Activated CD4-positive, alpha-beta T cell treated with anti-CD3 and anti-CD28 coated beads for 36 hours (primary cell): ENCODE data around the gene TMEM182. TPM values are rescaled to one million over a fixed set of nuclear protein-coding genes. Genes with fewer than 3 reads are reported as not detected.

ENCODE experiments used
- ATAC-seq: fragments of 200-7000 bp; cut with Tn5 transposase; one replicate; pipeline ENCODE4 v1.10.0; 2021; ENCODE audit warnings: mild to moderate bottlenecking, moderate library complexity
- CTCF ChIA-PET: fragments of 350-600 bp; sonication (Branson Sonifier 250); formaldehyde crosslinking; loops from one replicate; lab custom pipeline; 2021; ENCODE audit warnings: antibody characterized with exemption; lab: Charles Lee
- POLR2A ChIA-PET: fragments of 350-600 bp; sonication (Branson Sonifier 250); formaldehyde crosslinking; loops from one replicate; lab custom pipeline; 2021; ENCODE audit warnings: antibody characterized with exemption, inconsistent platforms; lab: Charles Lee
- DNase-seq: peaks from one replicate; pipeline ENCODE4 v3.0.0-alpha.2; 2020
- H3K27ac Mint-ChIP-seq: one replicate; pipeline ENCODE4 v1.8.0; 2021; ENCODE audit warnings: mixed read lengths
- H3K27me3 Mint-ChIP-seq: one replicate; pipeline ENCODE4 v1.8.0; 2021; ENCODE audit warnings: mixed read lengths
- H3K36me3 Mint-ChIP-seq: one replicate; pipeline ENCODE4 v1.8.0; 2021; ENCODE audit warnings: low read depth, mixed read lengths
- H3K4me1 Mint-ChIP-seq: one replicate; pipeline ENCODE4 v1.8.0; 2021; ENCODE audit warnings: mixed read lengths
- H3K4me3 Mint-ChIP-seq: one replicate; pipeline ENCODE4 v1.8.0; 2021; ENCODE audit warnings: mild to moderate bottlenecking, moderate library complexity, mixed read lengths
- H3K9me3 Mint-ChIP-seq: one replicate; pipeline ENCODE4 v1.8.0; 2021; ENCODE audit warnings: low read depth, mixed read lengths
- intact Hi-C, 2 experiments: fragments of 100-400 bp; cut with DNase I in 1 of 2; cut with micrococcal nuclease in 1 of 2; formaldehyde crosslinking; loops; one replicate each; pipeline versions ENCODE4 v1.14.2 to v1.15.1; 2022 to 2024; cut with DNase I, micrococcal nuclease
- total RNA-seq, 2 experiments: library from RNA; stranded (reverse); gene quantifications; one replicate each; pipeline ENCODE4 v1.2.3, GENCODE V29; 2021

TMEM182 gene
- total RNA-seq, 2 experiments from 2014 or later = 6.1 to 7.4 TPM

DNA sequence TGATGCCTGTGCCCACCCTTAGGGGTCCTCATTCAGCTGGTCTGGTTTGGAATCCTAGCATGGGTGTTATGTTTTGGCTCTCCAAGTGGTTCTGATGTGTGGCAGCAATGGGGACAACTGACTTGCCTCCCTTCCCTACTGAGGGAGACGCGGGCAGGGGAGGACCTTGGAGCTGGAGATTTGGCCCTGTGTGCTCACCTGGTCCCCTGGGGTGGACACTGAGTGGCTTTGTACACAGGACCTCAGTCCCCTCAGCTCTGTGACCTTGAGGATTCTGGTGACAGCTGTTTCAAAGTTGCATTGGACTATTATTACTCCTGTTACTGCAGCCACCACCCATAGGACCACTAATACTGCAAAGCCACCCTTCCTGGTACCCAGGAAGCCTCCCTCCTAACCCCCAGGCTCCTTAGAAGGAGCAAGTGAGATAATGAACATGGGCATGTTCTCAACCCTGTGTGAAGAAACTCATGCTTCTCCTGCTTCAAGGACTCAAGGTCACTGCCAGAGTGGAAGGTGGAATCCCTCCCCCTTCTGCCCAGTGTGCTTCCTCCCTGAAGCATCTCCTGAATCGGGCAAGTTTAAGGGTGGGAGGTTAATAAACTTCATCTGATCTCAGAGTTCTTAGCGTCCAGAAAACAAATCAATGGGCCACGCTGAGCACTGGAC lies 26.5 kb downstream of the TMEM182 start:
- ChIA-PET POLR2A (no interaction called here), CTCF (no interaction called here)
- H3K27me3 Mint-ChIP-seq = no peaks in the 10 kb centered on the region
- intact Hi-C loops = no loop called here
- peaks cover 4% of the 10 kb centered on the region for H3K36me3 Mint-ChIP-seq
- DNase-seq = no peak
- no peak for ATAC-seq
- no peaks in the 10 kb centered on the region for H3K4me1 Mint-ChIP-seq
- H3K9me3 Mint-ChIP-seq = no peaks in the 10 kb centered on the region
- H3K4me3 Mint-ChIP-seq = no peak overlapping the region
- H3K27ac Mint-ChIP-seq = no peak overlapping the region

GRCh38 chr2:102788885-102789260 lies 27.0 kb downstream of the TMEM182 start:
- DNase-seq = no peak
- peaks cover 4% of the 10 kb centered on the region for H3K36me3 Mint-ChIP-seq
- ChIA-PET POLR2A (no interaction called here), CTCF (interaction anchor here (0.7 kb wide), 1 partner anchor 35 kb away, joined by 4 read pairs; no protein-coding TSS in a partner anchor)
- H3K4me1 Mint-ChIP-seq = no peaks in the 10 kb centered on the region
- no peak for ATAC-seq
- no peak overlapping the region for H3K4me3 Mint-ChIP-seq
- H3K9me3 Mint-ChIP-seq = no peaks in the 10 kb centered on the region
- no peak overlapping the region for H3K27ac Mint-ChIP-seq
- no peaks in the 10 kb centered on the region for H3K27me3 Mint-ChIP-seq
- intact Hi-C loops = no loop called here

- Mint-ChIP-seq H3K4me1 (no peaks in the 10 kb centered on the region), H3K27ac (no peak overlapping the region), H3K9me3 (no peaks in the 10 kb centered on the region), H3K27me3 (no peaks in the 10 kb centered on the region), H3K36me3 (peaks cover 4% of the 10 kb centered on the region), H3K4me3 (no peak overlapping the region)
- ChIA-PET POLR2A (no interaction called here), CTCF (interaction anchor here (0.7 kb wide), 1 partner anchor 35 kb away, joined by 4 read pairs; no protein-coding TSS in a partner anchor)
- DNase-seq (no peak), ATAC-seq (no peak)
- intact Hi-C loops = no loop called here
Measured at GRCh38 chr2:102789349-102790090, 27.7 kb downstream of the TMEM182 start.

GRCh38 chr2:102790091-102790455 lies 28.2 kb downstream of the TMEM182 start:
- ATAC-seq (no peak), DNase-seq (no peak)
- no peak overlapping the region for H3K27ac Mint-ChIP-seq
- intact Hi-C loops = no loop called here
- H3K4me1 Mint-ChIP-seq = no peaks in the 10 kb centered on the region
- no peaks in the 10 kb centered on the region for H3K27me3 Mint-ChIP-seq
- no peak overlapping the region for H3K4me3 Mint-ChIP-seq
- H3K9me3 Mint-ChIP-seq = no peaks in the 10 kb centered on the region
- ChIA-PET POLR2A (no interaction called here), CTCF (interaction anchor here (0.6 kb wide), 1 partner anchor 37 kb away, joined by 3 read pairs; no protein-coding TSS in a partner anchor)
- peaks cover 4% of the 10 kb centered on the region for H3K36me3 Mint-ChIP-seq

DNA sequence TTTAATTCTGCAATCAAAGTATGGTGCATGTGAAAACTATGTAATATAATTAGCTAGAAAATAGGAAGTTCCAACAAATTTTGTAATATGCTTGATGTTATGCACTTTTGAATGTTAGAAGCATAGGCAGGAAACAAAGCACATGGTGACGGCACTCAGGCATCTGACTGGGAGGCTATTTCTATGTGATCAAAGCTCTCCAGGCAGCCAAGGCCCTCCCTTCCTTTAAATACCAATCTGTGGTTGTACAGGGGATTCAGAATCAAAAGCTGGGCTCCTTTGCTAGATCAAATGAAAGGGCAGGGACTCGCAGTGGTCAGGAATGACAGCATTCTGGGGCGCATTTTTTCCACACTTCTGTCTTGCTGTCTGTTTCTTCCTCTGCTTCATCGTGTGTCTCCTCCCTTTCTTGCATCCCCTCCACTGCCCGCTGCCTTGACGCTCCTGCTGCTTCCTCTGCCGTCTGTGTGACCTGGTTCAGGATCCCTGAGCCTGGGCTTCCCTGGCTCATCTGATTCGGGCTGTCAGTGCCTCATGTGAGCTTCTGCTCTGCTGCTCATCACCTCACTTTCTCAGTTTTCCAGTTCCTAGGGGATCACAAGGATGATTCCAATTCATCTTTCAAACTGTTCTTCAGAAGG lies 30.9 kb downstream of the TMEM182 start:
- ChIA-PET CTCF (no interaction called here), POLR2A (no interaction called here)
- H3K4me3 Mint-ChIP-seq = no peak overlapping the region
- no peak for ATAC-seq
- H3K27ac Mint-ChIP-seq = no peak overlapping the region
- H3K36me3 Mint-ChIP-seq = peaks cover 14% of the 10 kb centered on the region
- no peak for DNase-seq
- H3K27me3 Mint-ChIP-seq = no peaks in the 10 kb centered on the region
- peaks cover 5% of the 10 kb centered on the region for H3K9me3 Mint-ChIP-seq
- intact Hi-C loops = no loop called here
- no peaks in the 10 kb centered on the region for H3K4me1 Mint-ChIP-seq

- Mint-ChIP-seq H3K4me3 (no peak overlapping the region), H3K27me3 (no peaks in the 10 kb centered on the region), H3K27ac (no peak overlapping the region), H3K36me3 (peaks cover 41% of the 10 kb centered on the region), H3K4me1 (no peaks in the 10 kb centered on the region), H3K9me3 (peaks cover 21% of the 10 kb centered on the region)
- POLR2A ChIA-PET = no interaction called here
- no peak for ATAC-seq
- CTCF ChIA-PET = interaction anchor here (0.7 to 1.9 kb wide), 2 partner anchors 10 to 1717 kb away, joined by 3 to 10 read pairs; no protein-coding TSS in a partner anchor
- intact Hi-C loops = no loop called here
- DNase-seq = no peak
Measured at GRCh38 chr2:102795641-102796040, 33.8 kb downstream of the TMEM182 start.

DNA sequence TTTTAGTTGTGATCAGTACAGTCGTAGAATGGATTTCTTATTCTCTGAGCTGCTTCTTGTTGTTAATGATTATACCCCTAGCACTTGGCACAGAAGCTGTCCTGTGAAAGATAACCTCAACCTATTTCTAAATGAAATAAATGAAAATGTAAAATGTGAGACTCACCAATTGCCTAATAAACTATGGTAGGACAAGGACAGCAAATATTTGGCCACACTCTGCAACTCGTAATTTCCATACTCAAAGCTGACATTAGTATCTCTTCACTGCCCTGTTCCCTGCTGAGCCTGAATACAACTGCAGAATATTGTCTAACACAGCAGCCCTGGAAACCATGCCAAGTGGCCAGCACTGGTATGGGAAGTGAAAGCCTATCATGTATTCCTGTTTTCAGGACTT lies 34.5 kb downstream of the TMEM182 start:
- ATAC-seq (no peak), DNase-seq (no peak)
- POLR2A ChIA-PET = no interaction called here
- H3K27ac Mint-ChIP-seq = no peak overlapping the region
- intact Hi-C loops = no loop called here
- CTCF ChIA-PET = interaction anchor here (0.6 to 1.9 kb wide), 4 partner anchors 9 to 917 kb away, joined by 3 to 10 read pairs (median 3); no protein-coding TSS in a partner anchor
- no peak overlapping the region for H3K4me3 Mint-ChIP-seq
- H3K9me3 Mint-ChIP-seq = peaks cover 27% of the 10 kb centered on the region
- peaks cover 48% of the 10 kb centered on the region for H3K36me3 Mint-ChIP-seq
- H3K27me3 Mint-ChIP-seq = no peaks in the 10 kb centered on the region
- H3K4me1 Mint-ChIP-seq = no peaks in the 10 kb centered on the region

- DNase-seq (no peak), ATAC-seq (no peak)
- Mint-ChIP-seq H3K4me3 (no peak overlapping the region), H3K36me3 (peaks cover 57% of the 10 kb centered on the region), H3K9me3 (peaks cover 37% of the 10 kb centered on the region), H3K27me3 (no peaks in the 10 kb centered on the region), H3K4me1 (peaks cover 2% of the 10 kb centered on the region), H3K27ac (no peak overlapping the region)
- POLR2A ChIA-PET = no interaction called here
- intact Hi-C loops = no loop called here
- CTCF ChIA-PET = interaction anchor here (0.7 to 1.9 kb wide), 3 partner anchors 8 to 25 kb away, joined by 3 to 10 read pairs (median 3); no protein-coding TSS in a partner anchor
Measured at GRCh38 chr2:102797486-102797885, 35.7 kb downstream of the TMEM182 start.

DNA sequence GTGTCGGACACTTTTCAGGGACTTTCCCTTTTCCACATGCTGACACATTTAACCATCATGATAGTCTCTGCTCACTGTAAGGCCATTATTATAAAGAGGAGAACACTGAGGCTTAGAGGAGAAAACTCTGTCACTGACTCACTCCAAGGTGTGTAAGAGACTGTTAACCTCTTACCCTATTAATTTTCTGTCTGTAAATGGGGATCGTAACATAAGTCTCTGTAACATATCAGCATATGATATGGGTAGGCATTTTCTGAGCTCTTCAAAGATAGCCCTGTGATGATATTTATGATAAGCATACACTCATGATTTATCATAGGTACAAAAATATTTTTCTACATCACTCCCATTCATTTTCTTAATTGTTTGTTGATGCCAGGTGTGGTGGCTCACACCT lies 36.4 kb downstream of the TMEM182 start:
- no peak for ATAC-seq
- CTCF ChIA-PET = no interaction called here
- no peak for DNase-seq
- Mint-ChIP-seq H3K36me3 (peaks cover 58% of the 10 kb centered on the region), H3K27me3 (no peaks in the 10 kb centered on the region), H3K4me3 (no peak overlapping the region), H3K4me1 (peaks cover 7% of the 10 kb centered on the region), H3K9me3 (peaks cover 40% of the 10 kb centered on the region), H3K27ac (no peak overlapping the region)
- POLR2A ChIA-PET = no interaction called here
- intact Hi-C loops = no loop called here

- Mint-ChIP-seq H3K36me3 (peaks cover 52% of the 10 kb centered on the region), H3K4me1 (peaks cover 19% of the 10 kb centered on the region), H3K27ac (no peak overlapping the region), H3K4me3 (no peak overlapping the region), H3K9me3 (peaks cover 35% of the 10 kb centered on the region), H3K27me3 (no peaks in the 10 kb centered on the region)
- ATAC-seq (no peak), DNase-seq (no peak)
- CTCF ChIA-PET = interaction anchor here (8.6 kb wide), 1 partner anchor 47 kb away, joined by 88 read pairs; no protein-coding TSS in a partner anchor
- intact Hi-C loops = no loop called here
- POLR2A ChIA-PET = no interaction called here
Measured at GRCh38 chr2:102801098-102801718, 39.4 kb downstream of the TMEM182 start.
